ENCODE results near the gene LRP5. TPM values are rescaled to one million over a fixed set of nuclear protein-coding genes. Genes with fewer than 3 reads are reported as not detected.

The LRP5 gene
- polyA plus RNA-seq, 1 donor (not counting 4 experiments of a cell fraction or from before 2014, with no cell fraction given), result 6.6 TPM

- H3K36me3 ChIP-seq (ENCODE audit: control insufficient read depth in 2 of 2, extremely low read depth in 1 of 2, insufficient read depth in 2 of 2, low read length in 2 of 2), result peaks cover 5 to 11% of the 10 kb centered on the region in 2 experiments
These were observed 91.4 kb downstream of the LRP5 start for GRCh38 chr11:68403831-68404230.

GRCh38 chr11:68406324-68407313 lies 94.2 kb downstream of the LRP5 start:
- no peaks in the 10 kb centered on the region for H3K9me1 ChIP-seq (ENCODE audit: control insufficient read depth, extremely low read depth, insufficient read depth, low read length)
- H3K27ac ChIP-seq (ENCODE audit: control insufficient read depth, insufficient read depth, low read length), result no peak overlapping the region
- dilution Hi-C loops (cut with MboI; ENCODE audit: extremely low pct_ligation_motif_present, low sequenced_read_pairs), result no loop called here
- H3K79me2 ChIP-seq (ENCODE audit: control insufficient read depth, insufficient read depth, low read length), result no peaks in the 10 kb centered on the region
- FAIRE-seq (no peak), DNase-seq (ENCODE audit: low read depth, low spot score) (no peak)
- no peaks in the 10 kb centered on the region for H4K20me1 ChIP-seq (ENCODE audit: control insufficient read depth, extremely low read depth, insufficient read depth, low read length)
- no peaks in the 10 kb centered on the region for H3K9me3 ChIP-seq (ENCODE audit: control insufficient read depth, low read depth, low read length)
- no peaks in the 10 kb centered on the region for H3K27me3 ChIP-seq (ENCODE audit: control insufficient read depth, extremely low read depth, insufficient read depth, low read length)
- no peak for TF ChIP-seq EZH2 (IDR thresholded peaks at IDR 0.05; ENCODE audit: low read length)
- no peak for TF ChIP-seq CTCF (optimal IDR thresholded peaks at IDR 0.05 in 1 of 3, IDR thresholded peaks at IDR 0.05 in 1 of 3, conservative IDR thresholded peaks at IDR 0.05 in 1 of 3; ENCODE audit: extremely low read depth in 1 of 3, insufficient read depth in 2 of 3, low read length in 3 of 3)
- no peak overlapping the region for H3K4me3 ChIP-seq (ENCODE audit: control insufficient read depth in 2 of 3, extremely low read depth in 1 of 3, insufficient read depth in 2 of 3, low read depth in 1 of 3, low read length in 3 of 3)
- H2AFZ ChIP-seq (ENCODE audit: control insufficient read depth, low read length), result no peak overlapping the region
- H3K9ac ChIP-seq (ENCODE audit: control insufficient read depth, extremely low read depth, insufficient read depth, low read length), result no peak overlapping the region
- H3K4me2 ChIP-seq (ENCODE audit: control insufficient read depth, extremely low read depth, insufficient read depth, low read depth, low read length), result no peak overlapping the region
- no peaks in the 10 kb centered on the region for H3K4me1 ChIP-seq (ENCODE audit: control insufficient read depth, extremely low read depth, insufficient read depth, low read length)
- peaks cover 11 to 14% of the 10 kb centered on the region in 2 experiments for H3K36me3 ChIP-seq (ENCODE audit: control insufficient read depth in 2 of 2, extremely low read depth in 1 of 2, insufficient read depth in 2 of 2, low read length in 2 of 2)

More at GRCh38 chr11:68403831-68404230, 91.4 kb downstream of the LRP5 start:
- Histone ChIP-seq H3K9me1 (ENCODE audit: control insufficient read depth, extremely low read depth, insufficient read depth, low read length) (no peaks in the 10 kb centered on the region), H3K9me3 (ENCODE audit: control insufficient read depth, low read depth, low read length) (no peaks in the 10 kb centered on the region), H3K9ac (ENCODE audit: control insufficient read depth, extremely low read depth, insufficient read depth, low read length) (no peak overlapping the region), H3K4me3 (ENCODE audit: control insufficient read depth in 2 of 3, extremely low read depth in 1 of 3, insufficient read depth in 2 of 3, low read depth in 1 of 3, low read length in 3 of 3) (no peak overlapping the region), H4K20me1 (ENCODE audit: control insufficient read depth, extremely low read depth, insufficient read depth, low read length) (peaks cover 3% of the 10 kb centered on the region), H2AFZ (ENCODE audit: control insufficient read depth, low read length) (no peak overlapping the region), H3K4me2 (ENCODE audit: control insufficient read depth, extremely low read depth, insufficient read depth, low read depth, low read length) (no peak overlapping the region), H3K79me2 (ENCODE audit: control insufficient read depth, insufficient read depth, low read length) (no peaks in the 10 kb centered on the region), H3K4me1 (ENCODE audit: control insufficient read depth, extremely low read depth, insufficient read depth, low read length) (no peaks in the 10 kb centered on the region), H3K27me3 (ENCODE audit: control insufficient read depth, extremely low read depth, insufficient read depth, low read length) (no peaks in the 10 kb centered on the region), H3K27ac (ENCODE audit: control insufficient read depth, insufficient read depth, low read length) (no peak overlapping the region)
- TF ChIP-seq EZH2 (IDR thresholded peaks at IDR 0.05; ENCODE audit: low read length) (no peak), CTCF (optimal IDR thresholded peaks at IDR 0.05 in 1 of 3, IDR thresholded peaks at IDR 0.05 in 1 of 3, conservative IDR thresholded peaks at IDR 0.05 in 1 of 3; ENCODE audit: extremely low read depth in 1 of 3, insufficient read depth in 2 of 3, low read length in 3 of 3) (no peak)
- FAIRE-seq (no peak), DNase-seq (ENCODE audit: low read depth, low spot score) (no peak)
- dilution Hi-C loops (cut with MboI; ENCODE audit: extremely low pct_ligation_motif_present, low sequenced_read_pairs), result no loop called here

All from keratinocyte (primary cell).